H1 (cell line): ENCODE data around the gene SH2D2A.

Source experiments
- BCL11A ChIP-seq, 2 experiments: IDR thresholded peaks; one replicate each; pipeline ENCODE4 v1.6.1; 2011; ENCODE audit warnings: low read depth in 2 of 2, low read length in 2 of 2, mild to moderate bottlenecking in 2 of 2
- EGR1 ChIP-seq: IDR thresholded peaks from 2 replicates; pipeline ENCODE4 v1.6.1; 2011; ENCODE audit warnings: low read depth, low read length, borderline replicate concordance
- KDM1A ChIP-seq: fragments of 200-600, 300-600 bp; sonication (generic); IDR thresholded peaks from 2 replicates; pipeline ENCODE4 v1.7.1; 2016; ENCODE audit warnings: mild to moderate bottlenecking, low read length, borderline replicate concordance
- POLR2A ChIP-seq, 2 experiments: IDR thresholded peaks; 1 replicate in 1 of 2; 2 replicates in 1 of 2; pipeline ENCODE4 v1.6.1; 2011; ENCODE audit warnings: low read depth in 2 of 2, low read length in 2 of 2, mild to moderate bottlenecking in 2 of 2; ENCODE audit errors: control extremely low read depth in 1 of 2
- TEAD4 ChIP-seq: IDR thresholded peaks from 2 replicates; pipeline ENCODE4 v1.6.1; 2012; ENCODE audit warnings: low read depth, low read length, inconsistent platforms, mixed read lengths
- YY1 ChIP-seq: IDR thresholded peaks from 2 replicates; pipeline ENCODE4 v1.6.1; 2011; ENCODE audit warnings: low read depth, mild to moderate bottlenecking, low read length
- TF ChIP-seq, protein P1 (sequence below), 3 experiments: IDR thresholded peaks; 1 replicate in 2 of 3; 2 replicates in 1 of 3; pipeline versions ENCODE4 v1.5.1 to v1.6.1; 2011; ENCODE audit warnings: low read length in 3 of 3, mild to moderate bottlenecking in 3 of 3, inconsistent platforms in 2 of 3, low read depth in 1 of 3, moderate library complexity in 1 of 3; ENCODE audit not compliant: insufficient read depth in 1 of 3; ENCODE audit errors: control extremely low read depth in 1 of 3
- TF ChIP-seq, protein P2 (sequence below): IDR thresholded peaks from 2 replicates; pipeline ENCODE4 v1.6.1; 2012; ENCODE audit warnings: inconsistent platforms

DNA sequence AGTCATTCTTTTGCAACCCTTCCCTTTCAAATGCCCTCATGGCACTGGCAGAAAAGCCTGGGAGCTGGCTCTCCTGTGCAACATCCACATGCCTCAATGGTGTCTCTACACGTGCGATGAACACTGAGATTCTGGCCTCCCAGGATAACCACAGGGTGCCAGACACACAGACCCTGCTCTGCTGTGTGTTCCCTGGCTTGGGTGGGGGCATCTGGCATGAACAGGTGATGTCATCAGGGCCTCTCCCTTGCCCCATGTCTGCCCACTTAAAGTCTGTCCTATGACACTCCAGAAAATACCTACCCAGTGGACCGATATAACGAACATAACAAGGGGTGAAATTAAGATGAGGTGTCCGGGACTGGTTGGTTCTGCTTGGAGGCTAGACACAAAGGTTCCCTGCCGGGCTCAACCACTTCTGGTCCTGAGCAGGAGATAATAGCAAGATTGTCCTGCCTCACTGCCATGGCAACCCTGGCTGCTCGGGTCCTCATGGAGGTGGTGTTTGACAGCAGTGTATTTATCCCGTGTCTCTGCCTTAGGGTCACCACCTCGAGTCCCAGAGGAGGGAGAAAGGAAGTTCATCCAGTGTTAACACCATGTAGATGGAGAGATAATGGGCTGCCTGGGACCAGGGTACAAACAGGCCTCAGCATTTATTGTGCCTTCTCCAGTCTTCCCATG lies 22.9 kb upstream of the SH2D2A start:
- TF ChIP-seq, protein P1, sequence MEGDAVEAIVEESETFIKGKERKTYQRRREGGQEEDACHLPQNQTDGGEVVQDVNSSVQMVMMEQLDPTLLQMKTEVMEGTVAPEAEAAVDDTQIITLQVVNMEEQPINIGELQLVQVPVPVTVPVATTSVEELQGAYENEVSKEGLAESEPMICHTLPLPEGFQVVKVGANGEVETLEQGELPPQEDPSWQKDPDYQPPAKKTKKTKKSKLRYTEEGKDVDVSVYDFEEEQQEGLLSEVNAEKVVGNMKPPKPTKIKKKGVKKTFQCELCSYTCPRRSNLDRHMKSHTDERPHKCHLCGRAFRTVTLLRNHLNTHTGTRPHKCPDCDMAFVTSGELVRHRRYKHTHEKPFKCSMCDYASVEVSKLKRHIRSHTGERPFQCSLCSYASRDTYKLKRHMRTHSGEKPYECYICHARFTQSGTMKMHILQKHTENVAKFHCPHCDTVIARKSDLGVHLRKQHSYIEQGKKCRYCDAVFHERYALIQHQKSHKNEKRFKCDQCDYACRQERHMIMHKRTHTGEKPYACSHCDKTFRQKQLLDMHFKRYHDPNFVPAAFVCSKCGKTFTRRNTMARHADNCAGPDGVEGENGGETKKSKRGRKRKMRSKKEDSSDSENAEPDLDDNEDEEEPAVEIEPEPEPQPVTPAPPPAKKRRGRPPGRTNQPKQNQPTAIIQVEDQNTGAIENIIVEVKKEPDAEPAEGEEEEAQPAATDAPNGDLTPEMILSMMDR (IDR thresholded peaks at IDR 0.05; ENCODE audit: control extremely low read depth in 1 of 3, insufficient read depth in 1 of 3, low read depth in 1 of 3, low read length in 3 of 3), result no peak
- TF ChIP-seq YY1 (no peak), KDM1A (no peak), EGR1 (no peak), TEAD4 (no peak), BCL11A (IDR thresholded peaks at IDR 0.05; ENCODE audit: low read depth in 2 of 2, low read length in 2 of 2) (no peak), POLR2A (IDR thresholded peaks at IDR 0.05; ENCODE audit: control extremely low read depth in 1 of 2, low read depth in 2 of 2, low read length in 2 of 2) (no peak)
- TF ChIP-seq, protein P2, sequence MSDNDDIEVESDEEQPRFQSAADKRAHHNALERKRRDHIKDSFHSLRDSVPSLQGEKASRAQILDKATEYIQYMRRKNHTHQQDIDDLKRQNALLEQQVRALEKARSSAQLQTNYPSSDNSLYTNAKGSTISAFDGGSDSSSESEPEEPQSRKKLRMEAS, result no peak
